ENCODE measurements around the gene MRPL30. TPM values are rescaled to one million over a fixed set of nuclear protein-coding genes. Genes with fewer than 3 reads are reported as not detected.
"Not testable (repeated sequence)": the region's sequence is repeated elsewhere in the genome, so short reads cannot be mapped to it uniquely, and the experiment has no call there.

Gene MRPL30
- 10 to 100 TPM; 31.9 to 37.8 (median 36.7) TPM for total RNA-seq
- polyA plus RNA-seq, result 10 to 100 TPM; 20.3 to 44.7 (median 22.8) TPM
- long read RNA-seq, donor 1, transcript MRPL30-201 (6 exons, 2,605 nt), result major isoform, 13 of 20 reads
- long read RNA-seq, donor 1, partial matches to known transcripts, result 0 of 20 reads
- long read RNA-seq, donor 1, other reads (novel, unspliced or antisense), result 7 of 20 reads
- long read RNA-seq, donor 2, transcript MRPL30-201 (6 exons, 2,605 nt), result major isoform, 23 of 36 reads
- long read RNA-seq, donor 2, partial matches to known transcripts, result 3 of 36 reads
- long read RNA-seq, donor 2, other reads (novel, unspliced or antisense), result 10 of 36 reads

- ATAC-seq (peak; percentile 96 to 98 (median 98)), DNase-seq (peak; percentile 89 to 93)
- intact Hi-C loops (cut with DNase I), result loop anchor here (2.0 to 10.0 kb wide), 2 partner anchors 154 to 156 kb away; partner anchors contain the start of genes EIF5B (in 2 of the 2) and TXNDC9 (in 2 of the 2)
- Histone ChIP-seq H3K9me3 (no peaks in the 10 kb centered on the region), H3K4me1 (peaks cover 31% of the 10 kb centered on the region), H3K27me3 (ENCODE audit: insufficient read depth in 3 of 3, low read length in 2 of 3) (no peaks in the 10 kb centered on the region), H3K4me3 (peak within 1 kb of the TSS; percentile 88), H3K36me3 (ENCODE audit: insufficient read depth in 1 of 2, low read depth in 1 of 2) (peaks cover 0 to 3% of the 10 kb centered on the region in 2 donors), H3K27ac (peak within 1 kb of the TSS; percentile 71)
- 0 to 1% (median 0%) methylated on average over 39 of the region's 39 CpGs for WGBS, 3 donors
- no peak for TF ChIP-seq CTCF (IDR thresholded peaks at IDR 0.05)
Observed at GRCh38 chr2:99180755-99181623, at the start of gene MRPL30, which contains the start of gene MITD1. TSS of gene MRPL30 (plus strand) at chr2:99181184. CDS start at chr2:99186204, 5,020 bp downstream. TSS of gene MITD1 (minus strand) at chr2:99181058. CDS start at chr2:99180981, 77 bp downstream.

DNA sequence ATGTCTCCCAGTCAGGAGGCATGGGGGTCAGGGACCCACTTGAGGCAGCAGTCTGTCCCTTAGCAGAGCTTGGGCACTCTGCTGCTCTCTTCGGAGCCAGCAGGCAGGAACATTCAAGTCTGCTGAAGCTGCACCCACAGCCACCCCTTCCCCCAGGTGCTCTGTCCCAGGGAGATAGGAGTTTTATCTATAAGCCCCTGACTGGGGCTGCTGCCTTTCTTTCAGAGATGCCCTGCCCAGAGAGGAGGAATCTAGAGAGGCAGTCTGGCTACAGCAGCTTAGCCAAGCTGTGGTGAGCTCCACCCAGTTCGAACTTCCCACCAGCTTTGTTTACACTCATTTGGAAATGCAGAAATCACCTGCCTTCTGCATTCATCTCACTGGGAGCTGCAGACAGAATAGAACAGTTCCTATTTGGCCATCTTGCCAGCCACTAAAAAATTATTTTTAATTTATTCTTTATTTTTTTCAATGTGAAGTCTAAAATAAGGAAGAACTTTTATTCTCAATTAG, 45.9 kb upstream of the MRPL30 start:
- DNase-seq; H3K36me3 ChIP-seq (ENCODE audit: insufficient read depth in 1 of 2, low read depth in 1 of 2); H3K4me1 ChIP-seq; H3K27me3 ChIP-seq (ENCODE audit: insufficient read depth in 3 of 3, low read length in 2 of 3); H3K9me3 ChIP-seq; ATAC-seq; H3K4me3 ChIP-seq; intact Hi-C loops (cut with DNase I); H3K27ac ChIP-seq: not testable (repeated sequence)
- WGBS, 3 donors, result 85 to 96% (median 94%) methylated on average over 2 of the region's 2 CpGs

DNA sequence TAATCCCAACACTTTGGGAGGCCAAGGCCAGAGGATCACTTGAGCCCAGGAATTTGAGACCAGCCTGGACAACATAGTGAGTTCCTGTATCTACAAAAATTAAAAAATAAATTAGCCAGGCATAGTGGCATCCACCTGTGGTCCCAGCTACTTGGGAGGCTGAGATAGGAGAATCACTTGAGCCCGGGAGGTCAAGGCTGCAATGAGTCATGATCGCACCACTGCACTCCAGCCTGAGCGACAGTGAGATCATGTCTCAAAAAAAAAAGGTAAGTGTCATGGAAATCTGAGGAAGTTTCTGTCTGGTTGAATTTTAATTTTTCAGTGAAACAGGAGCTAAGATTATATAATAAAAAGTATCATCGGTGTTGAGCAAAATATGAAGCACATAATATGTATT, 42.0 kb upstream of the MRPL30 start:
- ATAC-seq (no peak), DNase-seq (no peak)
- H3K9me3 ChIP-seq, result no peaks in the 10 kb centered on the region
- no peak overlapping the region for H3K27ac ChIP-seq
- no peaks in the 10 kb centered on the region for H3K4me1 ChIP-seq
- TF ChIP-seq CTCF (IDR thresholded peaks at IDR 0.05), result no peak
- intact Hi-C loops (cut with DNase I), result no loop called here
- no peaks in the 10 kb centered on the region for H3K27me3 ChIP-seq (ENCODE audit: insufficient read depth in 3 of 3, low read length in 2 of 3)
- H3K36me3 ChIP-seq (ENCODE audit: insufficient read depth in 1 of 2, low read depth in 1 of 2), result no peaks in the 10 kb centered on the region
- WGBS, 3 donors, result 98 to 99% (median 98%) methylated on average over 4 of the region's 4 CpGs
- H3K4me3 ChIP-seq, result no peak overlapping the region

- H3K4me1 ChIP-seq, result no peaks in the 10 kb centered on the region
- WGBS, 3 donors, result 24 to 27% (median 25%) methylated on average over 17 of the region's 17 CpGs
- no peaks in the 10 kb centered on the region for H3K9me3 ChIP-seq
- DNase-seq, result no peak
- no peak for TF ChIP-seq CTCF (IDR thresholded peaks at IDR 0.05)
- ATAC-seq, result no peak
- H3K36me3 ChIP-seq (ENCODE audit: insufficient read depth in 1 of 2, low read depth in 1 of 2), result no peaks in the 10 kb centered on the region
- H3K4me3 ChIP-seq, result peak overlapping the region; percentile 88
- intact Hi-C loops (cut with DNase I), result no loop called here
- no peaks in the 10 kb centered on the region for H3K27me3 ChIP-seq (ENCODE audit: insufficient read depth in 3 of 3, low read length in 2 of 3)
- H3K27ac ChIP-seq, result peak overlapping the region; percentile 46
Observed at GRCh38 chr2:99140056-99140859, 40.7 kb upstream of the MRPL30 start.

Data from psoas muscle (tissue), 8 donors.